Measurements from ENCODE around the gene DUSP15. TPM values are rescaled to one million over a fixed set of nuclear protein-coding genes. Genes with fewer than 3 reads are reported as not detected.

DUSP15 gene
- total RNA-seq, 1 donor from 2014 or later, result 2.1 TPM

- no peak for DNase-seq (ENCODE audit: low spot score)
- no peaks in the 10 kb centered on the region for H3K9me3 Mint-ChIP-seq (ENCODE audit: unreplicated experiment)
- H3K4me3 Mint-ChIP-seq (ENCODE audit: unreplicated experiment), result no peak overlapping the region
- H3K4me1 Mint-ChIP-seq (ENCODE audit: unreplicated experiment), result peaks cover 21% of the 10 kb centered on the region
- no peaks in the 10 kb centered on the region for H3K36me3 Mint-ChIP-seq (ENCODE audit: low read depth, unreplicated experiment)
- no peak overlapping the region for H3K27ac Mint-ChIP-seq (ENCODE audit: unreplicated experiment)
- TF ChIP-seq CTCF (IDR thresholded peaks at IDR 0.05; ENCODE audit: unreplicated experiment), result no peak
- H3K27me3 Mint-ChIP-seq (ENCODE audit: unreplicated experiment), result peaks cover 2% of the 10 kb centered on the region
Observed at GRCh38 chr20:31838646-31839292, 31.6 kb downstream of the DUSP15 start.

- no peaks in the 10 kb centered on the region for H3K27me3 Mint-ChIP-seq (ENCODE audit: unreplicated experiment)
- no peak for TF ChIP-seq CTCF (IDR thresholded peaks at IDR 0.05; ENCODE audit: unreplicated experiment)
- H3K27ac Mint-ChIP-seq (ENCODE audit: unreplicated experiment), result no peak overlapping the region
- H3K4me1 Mint-ChIP-seq (ENCODE audit: unreplicated experiment), result peaks cover 21% of the 10 kb centered on the region
- H3K9me3 Mint-ChIP-seq (ENCODE audit: unreplicated experiment), result no peaks in the 10 kb centered on the region
- H3K36me3 Mint-ChIP-seq (ENCODE audit: low read depth, unreplicated experiment), result no peaks in the 10 kb centered on the region
- H3K4me3 Mint-ChIP-seq (ENCODE audit: unreplicated experiment), result no peak overlapping the region
- DNase-seq (ENCODE audit: low spot score), result no peak
Observed at GRCh38 chr20:31837896-31838397, 32.4 kb downstream of the DUSP15 start.

DNA sequence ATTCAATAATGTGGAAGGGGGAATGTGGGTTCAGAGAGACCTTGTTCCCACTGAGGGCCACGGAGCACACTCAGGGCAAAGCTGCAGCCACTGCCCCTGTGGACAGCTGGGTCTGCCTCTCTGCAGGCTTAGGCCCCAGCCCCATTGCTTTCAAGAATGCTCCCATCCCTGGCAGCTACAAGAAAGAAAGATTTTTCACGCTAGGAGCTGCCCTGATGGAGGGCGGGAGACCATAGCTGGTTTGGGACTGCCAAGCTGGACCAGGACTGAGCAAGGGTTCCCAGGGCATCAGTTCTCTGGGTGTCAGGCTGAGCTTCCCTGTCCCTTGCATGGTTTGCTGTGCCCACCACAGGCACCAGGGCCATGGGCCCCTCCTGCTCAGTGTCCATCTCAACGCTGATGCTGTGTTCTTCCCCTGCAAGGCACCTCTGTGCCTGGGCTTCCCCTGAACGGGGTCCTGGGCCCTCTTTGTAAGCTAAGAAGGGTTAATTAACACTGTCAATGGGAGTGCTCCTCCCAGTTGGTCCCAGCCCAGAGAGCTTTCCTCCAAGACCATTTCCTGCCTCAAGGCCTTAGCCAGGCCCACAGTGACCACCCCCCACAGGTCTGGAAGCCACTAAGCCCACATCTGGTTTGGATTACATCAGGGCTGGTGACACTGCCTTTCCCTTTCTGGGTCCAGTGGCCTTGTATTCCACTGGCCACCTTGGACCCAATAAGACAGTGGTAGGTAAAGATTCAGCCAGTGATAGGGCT is 33.3 kb downstream of the DUSP15 start:
- H3K4me1 Mint-ChIP-seq (ENCODE audit: unreplicated experiment), result peaks cover 13% of the 10 kb centered on the region
- TF ChIP-seq CTCF (IDR thresholded peaks at IDR 0.05; ENCODE audit: unreplicated experiment), result no peak
- DNase-seq (ENCODE audit: low spot score), result no peak
- no peaks in the 10 kb centered on the region for H3K9me3 Mint-ChIP-seq (ENCODE audit: unreplicated experiment)
- H3K4me3 Mint-ChIP-seq (ENCODE audit: unreplicated experiment), result no peak overlapping the region
- H3K27me3 Mint-ChIP-seq (ENCODE audit: unreplicated experiment), result no peaks in the 10 kb centered on the region
- no peaks in the 10 kb centered on the region for H3K36me3 Mint-ChIP-seq (ENCODE audit: low read depth, unreplicated experiment)
- H3K27ac Mint-ChIP-seq (ENCODE audit: unreplicated experiment), result no peak overlapping the region

GRCh38 chr20:31835977-31836852 is 34.1 kb downstream of the DUSP15 start:
- Mint-ChIP-seq H3K36me3 (ENCODE audit: low read depth, unreplicated experiment) (no peaks in the 10 kb centered on the region), H3K4me3 (ENCODE audit: unreplicated experiment) (no peak overlapping the region), H3K27me3 (ENCODE audit: unreplicated experiment) (no peaks in the 10 kb centered on the region), H3K9me3 (ENCODE audit: unreplicated experiment) (no peaks in the 10 kb centered on the region), H3K4me1 (ENCODE audit: unreplicated experiment) (peaks cover 10% of the 10 kb centered on the region), H3K27ac (ENCODE audit: unreplicated experiment) (no peak overlapping the region)
- TF ChIP-seq CTCF (IDR thresholded peaks at IDR 0.05; ENCODE audit: unreplicated experiment), result no peak
- DNase-seq (ENCODE audit: low spot score), result no peak
